HL-60/S4 treated with phorbol 12-myristate 13-acetate at 8.2 ng/mL for 4 days and 3 days (cell line): ENCODE results near the gene XRN1.
"Not testable (repeated sequence)": the region's sequence is repeated elsewhere in the genome, so short reads cannot be mapped to it uniquely, and the experiment has no call there.

Experiments
- in situ Hi-C: fragments of 300-500 bp; cut with MboI; formaldehyde crosslinking; loops from 2 replicates; pipeline ENCODE4 v1.15.0; 2022; ENCODE audit warnings: low sequenced_read_pairs

The XRN1 gene, protein sequence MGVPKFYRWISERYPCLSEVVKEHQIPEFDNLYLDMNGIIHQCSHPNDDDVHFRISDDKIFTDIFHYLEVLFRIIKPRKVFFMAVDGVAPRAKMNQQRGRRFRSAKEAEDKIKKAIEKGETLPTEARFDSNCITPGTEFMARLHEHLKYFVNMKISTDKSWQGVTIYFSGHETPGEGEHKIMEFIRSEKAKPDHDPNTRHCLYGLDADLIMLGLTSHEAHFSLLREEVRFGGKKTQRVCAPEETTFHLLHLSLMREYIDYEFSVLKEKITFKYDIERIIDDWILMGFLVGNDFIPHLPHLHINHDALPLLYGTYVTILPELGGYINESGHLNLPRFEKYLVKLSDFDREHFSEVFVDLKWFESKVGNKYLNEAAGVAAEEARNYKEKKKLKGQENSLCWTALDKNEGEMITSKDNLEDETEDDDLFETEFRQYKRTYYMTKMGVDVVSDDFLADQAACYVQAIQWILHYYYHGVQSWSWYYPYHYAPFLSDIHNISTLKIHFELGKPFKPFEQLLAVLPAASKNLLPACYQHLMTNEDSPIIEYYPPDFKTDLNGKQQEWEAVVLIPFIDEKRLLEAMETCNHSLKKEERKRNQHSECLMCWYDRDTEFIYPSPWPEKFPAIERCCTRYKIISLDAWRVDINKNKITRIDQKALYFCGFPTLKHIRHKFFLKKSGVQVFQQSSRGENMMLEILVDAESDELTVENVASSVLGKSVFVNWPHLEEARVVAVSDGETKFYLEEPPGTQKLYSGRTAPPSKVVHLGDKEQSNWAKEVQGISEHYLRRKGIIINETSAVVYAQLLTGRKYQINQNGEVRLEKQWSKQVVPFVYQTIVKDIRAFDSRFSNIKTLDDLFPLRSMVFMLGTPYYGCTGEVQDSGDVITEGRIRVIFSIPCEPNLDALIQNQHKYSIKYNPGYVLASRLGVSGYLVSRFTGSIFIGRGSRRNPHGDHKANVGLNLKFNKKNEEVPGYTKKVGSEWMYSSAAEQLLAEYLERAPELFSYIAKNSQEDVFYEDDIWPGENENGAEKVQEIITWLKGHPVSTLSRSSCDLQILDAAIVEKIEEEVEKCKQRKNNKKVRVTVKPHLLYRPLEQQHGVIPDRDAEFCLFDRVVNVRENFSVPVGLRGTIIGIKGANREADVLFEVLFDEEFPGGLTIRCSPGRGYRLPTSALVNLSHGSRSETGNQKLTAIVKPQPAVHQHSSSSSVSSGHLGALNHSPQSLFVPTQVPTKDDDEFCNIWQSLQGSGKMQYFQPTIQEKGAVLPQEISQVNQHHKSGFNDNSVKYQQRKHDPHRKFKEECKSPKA (N-terminal part only)

DNA sequence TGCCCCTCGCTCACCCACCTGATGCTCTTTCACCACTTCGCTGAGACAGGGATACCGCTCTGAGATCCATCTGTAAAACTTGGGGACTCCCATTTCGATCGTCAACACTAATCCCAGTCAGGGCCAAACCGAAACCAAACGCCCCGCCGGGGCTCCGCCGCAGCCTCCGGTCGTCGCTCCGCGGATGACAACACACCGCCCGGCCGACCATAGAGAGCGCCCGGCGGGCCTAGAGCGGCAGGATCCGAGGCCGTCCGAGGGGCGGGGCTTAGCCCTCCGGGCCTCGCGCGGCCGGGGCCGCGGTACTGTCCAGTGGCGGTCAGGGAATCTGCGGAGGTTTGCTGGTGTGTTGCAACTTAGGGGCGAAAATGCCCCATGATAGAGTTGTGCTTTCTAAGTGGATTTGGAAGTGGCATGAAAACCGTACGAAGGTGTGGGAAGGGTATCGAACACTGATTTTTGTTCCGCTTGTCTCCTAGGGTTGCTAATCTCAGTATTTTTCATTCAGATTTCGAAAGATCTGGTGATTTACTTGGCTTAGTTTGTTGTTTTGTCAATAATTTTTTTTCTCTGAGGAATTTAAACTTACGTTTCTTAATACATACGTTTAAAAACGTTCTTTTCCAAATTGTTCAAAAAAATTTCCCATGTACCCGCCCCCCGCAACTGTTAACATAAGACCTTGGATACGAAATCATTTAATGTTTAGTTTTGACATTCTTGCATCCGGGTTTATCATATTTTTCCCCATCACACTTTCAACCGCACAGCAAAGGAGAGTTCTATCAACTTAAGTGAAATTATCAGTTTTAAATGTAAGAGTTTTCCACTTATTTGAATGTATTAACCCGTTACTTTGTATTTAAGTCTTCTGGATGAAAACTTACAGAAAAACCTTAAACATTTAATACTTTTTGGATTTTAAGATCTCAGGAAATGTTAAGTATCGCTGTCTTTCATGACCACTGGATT lies at the start of gene XRN1:
Gene XRN1 (minus strand): TSS at position 186 of the 972 bp plus-strand sequence. CDS start 93 bp downstream, at position 93.
- in situ Hi-C loops, result no loop called here

DNA sequence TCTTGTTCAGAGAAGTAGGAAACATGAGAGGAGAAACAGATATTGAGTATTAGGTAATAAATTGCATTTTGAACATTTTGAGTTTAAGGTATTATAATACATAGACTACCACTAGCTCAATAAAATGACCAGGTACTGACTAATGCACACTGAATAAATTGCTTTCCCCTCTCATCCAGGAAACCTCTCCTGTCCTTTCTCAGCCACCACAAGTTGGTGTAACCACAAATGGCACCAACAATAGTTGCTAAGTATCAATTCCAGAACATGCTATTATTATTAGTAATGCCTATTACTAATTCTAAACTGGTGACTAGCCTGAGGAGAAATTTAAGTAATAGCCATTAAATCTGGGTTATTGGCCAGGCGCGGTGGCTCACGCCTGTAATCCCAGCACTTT lies 47.3 kb upstream of the XRN1 start:
- in situ Hi-C loops, result no loop called here

DNA sequence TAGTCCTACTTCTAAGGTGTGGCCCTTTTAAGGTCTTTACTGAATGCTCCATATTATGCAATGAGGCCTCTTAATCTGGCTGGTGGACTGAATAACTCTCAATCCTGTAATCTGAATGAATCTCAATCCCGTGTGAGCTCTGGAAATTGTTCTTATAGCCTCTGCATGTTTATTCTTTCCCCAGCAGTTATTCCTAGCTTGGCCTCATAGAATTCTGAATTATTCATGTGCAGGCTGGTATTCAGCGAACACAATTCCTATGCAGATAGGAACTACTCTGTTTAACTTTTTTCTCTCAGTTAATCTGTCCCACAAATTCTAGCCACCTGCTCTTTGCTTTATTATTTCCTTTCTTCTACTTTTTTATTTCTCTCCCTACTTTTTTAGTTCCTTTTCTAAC lies 44.3 kb upstream of the XRN1 start:
- in situ Hi-C loops, result no loop called here

DNA sequence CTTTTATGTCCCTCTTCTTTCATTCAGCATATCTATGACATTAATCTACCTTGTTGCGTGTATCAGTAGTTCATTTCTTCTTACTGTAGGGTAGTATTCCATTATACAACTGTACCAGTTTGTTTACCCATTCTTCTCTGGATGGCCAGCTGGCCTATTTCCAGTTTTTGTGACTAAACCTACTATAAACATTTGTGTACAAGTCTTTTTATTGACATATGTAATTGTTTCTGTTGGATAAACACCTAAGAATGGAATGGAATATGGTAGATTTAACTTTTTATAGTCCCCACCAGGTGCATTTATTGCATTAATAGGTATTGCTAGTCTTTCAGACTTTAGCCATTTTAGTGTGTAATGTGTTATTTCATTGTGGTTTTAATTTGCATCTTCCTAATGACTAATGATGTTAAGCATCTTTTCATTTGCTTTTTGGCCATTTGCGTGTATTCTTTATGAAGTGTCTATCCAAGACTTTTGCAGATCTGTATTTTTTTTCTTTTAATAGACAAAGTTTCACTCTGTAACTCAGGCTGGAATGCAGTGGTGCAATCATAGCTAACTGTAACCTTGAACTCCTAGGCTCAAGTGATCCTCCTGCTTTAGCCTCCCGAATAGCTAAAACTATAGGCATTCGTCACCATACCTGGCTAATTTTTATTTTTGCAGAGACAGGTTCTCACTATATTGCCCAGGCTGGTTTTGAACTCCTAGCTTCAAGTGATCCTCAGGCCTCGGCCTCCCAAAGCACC lies 41.9 kb upstream of the XRN1 start:
- in situ Hi-C loops, result no loop called here

DNA sequence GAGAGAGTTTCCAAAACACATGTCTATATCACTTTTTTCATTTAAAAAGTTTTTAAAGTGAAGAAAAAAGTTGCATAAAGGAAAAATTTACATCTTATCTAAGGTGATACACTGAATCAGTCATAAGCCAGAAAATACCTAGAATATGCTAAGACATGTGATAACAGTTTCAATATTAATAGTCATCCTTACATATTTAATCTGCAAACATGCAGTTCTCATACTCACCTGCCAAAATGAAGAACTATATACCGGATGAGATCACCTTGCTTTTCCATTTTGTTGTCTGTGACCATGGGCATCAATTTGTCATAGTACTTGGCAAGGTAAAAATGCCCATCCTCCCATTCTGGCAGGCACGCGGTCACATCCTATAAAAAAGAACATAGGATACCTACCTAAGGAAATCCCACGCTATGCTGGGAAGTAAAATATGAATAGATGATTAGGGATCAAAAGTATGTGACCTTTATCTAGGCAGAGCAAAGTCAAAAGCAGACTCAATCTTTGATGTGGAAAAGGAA lies 37.1 kb upstream of the XRN1 start:
- in situ Hi-C loops, result no loop called here

DNA sequence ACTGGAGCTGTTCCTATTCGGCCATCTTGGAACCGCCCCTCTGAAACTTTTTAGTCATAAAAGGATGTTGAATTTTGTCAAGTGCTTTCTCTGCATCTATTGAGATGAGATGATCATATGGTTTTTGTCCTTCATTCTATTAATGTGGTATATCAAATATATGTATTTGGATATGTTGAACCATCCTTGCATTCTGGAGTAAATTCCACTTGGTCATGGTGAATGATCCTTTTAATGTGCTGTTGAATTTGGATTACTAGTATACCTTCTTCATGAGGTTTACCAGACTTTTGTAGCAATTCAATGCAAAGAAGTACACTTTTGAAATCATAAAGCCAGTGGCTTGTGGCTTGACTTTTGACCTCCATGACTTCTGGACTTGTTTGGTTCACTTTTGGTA lies 33.4 kb upstream of the XRN1 start:
- in situ Hi-C loops, result no loop called here

DNA sequence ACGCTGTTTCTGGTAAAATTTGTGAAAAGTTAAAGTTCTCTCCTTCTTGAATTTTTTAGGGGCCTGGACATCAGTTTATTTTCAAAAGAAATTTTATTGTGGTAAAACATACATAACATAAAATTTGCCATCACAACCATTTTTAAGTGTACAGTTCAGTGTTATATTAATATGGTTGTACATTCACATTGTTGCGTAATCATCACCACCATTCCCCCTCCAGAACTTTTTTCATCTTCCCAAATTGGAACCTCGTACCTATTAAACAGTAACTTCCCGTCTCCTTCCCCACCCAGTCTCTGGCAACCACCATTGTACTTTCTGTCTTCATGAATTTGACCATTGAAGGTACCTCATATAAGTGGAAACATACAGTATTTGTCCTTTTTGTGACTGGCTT lies 23.0 kb upstream of the XRN1 start:
- in situ Hi-C loops, result no loop called here

DNA sequence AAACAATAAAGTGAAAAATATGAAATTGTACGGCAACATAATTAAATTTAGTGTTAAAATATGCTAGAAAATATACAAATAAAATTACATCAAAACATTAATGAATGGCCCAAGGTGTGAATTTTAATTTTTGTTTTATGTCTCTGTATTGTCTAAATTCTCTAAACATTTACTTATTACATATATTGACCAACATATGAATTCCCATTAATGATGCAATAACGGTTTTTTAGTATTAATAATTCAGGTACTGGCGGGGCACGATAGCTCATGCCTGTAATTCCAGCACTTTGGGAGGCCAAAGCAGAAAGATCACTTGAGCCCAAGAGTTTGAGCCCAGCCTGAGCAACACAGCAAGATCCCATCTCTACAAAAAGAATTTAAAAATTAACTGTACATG lies 20.6 kb upstream of the XRN1 start:
- in situ Hi-C loops, result no loop called here

DNA sequence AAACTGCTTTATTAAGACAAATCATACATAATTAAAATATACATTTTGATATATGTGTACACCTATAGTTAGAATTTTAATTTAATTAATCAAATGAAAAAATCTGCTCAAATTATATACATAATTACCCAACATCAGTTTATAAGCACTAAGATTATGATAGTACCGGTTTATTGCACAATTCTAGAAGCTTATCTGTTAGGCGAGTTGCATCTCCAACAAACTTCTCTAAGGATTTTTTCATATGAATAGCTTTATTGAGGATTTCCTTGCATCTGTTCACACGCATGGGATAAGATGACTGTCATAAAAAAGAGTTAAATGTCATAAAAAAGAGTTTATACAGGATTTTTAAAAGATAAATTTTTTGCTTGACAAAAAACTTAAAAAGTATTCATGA lies 19.9 kb upstream of the XRN1 start:
- in situ Hi-C loops, result no loop called here

DNA sequence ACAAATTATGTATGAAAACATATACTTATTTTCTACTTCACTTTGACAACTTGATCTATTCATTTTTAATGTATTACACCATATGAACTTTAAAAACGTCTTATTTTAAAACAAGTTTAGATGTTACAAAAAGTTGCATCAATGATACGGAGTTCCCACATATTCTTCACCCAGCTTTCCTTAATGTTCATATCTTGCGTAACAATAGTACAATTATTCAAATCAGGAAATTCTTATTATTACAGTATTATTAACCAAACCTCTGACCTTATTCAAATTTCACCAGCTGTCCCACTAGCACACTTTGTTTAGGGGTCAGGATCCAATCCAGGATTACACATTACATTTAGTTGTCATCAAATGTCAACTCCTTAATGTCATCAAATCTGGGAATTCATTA lies 12.9 kb upstream of the XRN1 start:
- in situ Hi-C loops, result no loop called here

DNA sequence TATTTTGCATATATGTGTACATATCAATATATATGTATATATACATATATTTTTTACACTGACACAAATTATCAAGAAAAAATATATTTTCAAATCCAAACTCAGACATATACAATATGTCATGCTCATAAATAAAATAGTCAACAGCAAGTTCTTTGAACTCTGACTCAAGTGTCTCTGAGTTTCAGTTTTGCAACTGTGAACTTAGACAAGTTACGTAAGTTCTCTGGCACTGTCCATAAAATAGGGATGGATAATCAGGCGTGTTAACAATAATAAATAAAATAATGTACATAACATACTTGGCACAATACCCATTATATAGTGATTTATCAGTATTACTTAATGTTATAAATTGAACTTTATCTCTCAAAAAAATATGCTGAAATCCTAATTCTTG lies 12.1 kb upstream of the XRN1 start:
- in situ Hi-C loops, result no loop called here

DNA sequence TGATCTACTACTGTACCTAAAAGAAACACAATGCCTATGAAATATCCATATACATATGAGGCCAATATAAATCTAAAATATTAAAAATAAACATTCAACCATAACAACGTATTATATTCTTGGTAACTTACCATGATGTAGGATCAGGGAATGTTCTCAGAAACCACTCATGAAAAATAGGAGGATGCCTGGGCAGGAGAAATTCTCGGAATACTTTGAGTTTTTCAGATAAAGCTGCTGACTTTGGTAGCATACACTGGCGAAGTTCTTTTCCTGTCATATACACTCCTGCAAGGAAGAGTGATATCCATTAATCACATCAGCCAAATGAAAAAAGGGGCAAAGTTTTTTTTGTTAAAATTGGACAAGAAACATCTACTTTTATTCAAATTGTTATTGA lies 11.3 kb upstream of the XRN1 start:
- in situ Hi-C loops, result no loop called here

DNA sequence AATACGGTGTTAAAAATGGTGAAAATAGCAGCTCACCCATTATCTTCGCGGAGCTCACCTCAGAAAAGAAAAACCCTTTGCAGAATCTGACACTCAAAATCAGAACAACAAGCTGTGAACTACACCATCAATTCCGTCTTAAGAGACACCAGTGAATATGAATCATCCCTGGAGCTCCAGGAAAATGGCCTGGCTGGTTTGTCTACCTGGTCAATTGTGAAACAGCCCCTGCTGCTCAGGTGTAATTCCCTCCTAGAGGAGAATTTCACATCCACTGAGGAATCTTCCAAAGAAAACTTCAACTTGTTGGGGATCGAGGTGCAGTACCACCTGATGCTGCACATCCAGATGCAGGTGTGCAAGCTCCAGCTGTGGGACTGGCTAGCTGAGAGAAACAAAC lies 3.0 kb upstream of the XRN1 start:
- in situ Hi-C loops, result no loop called here

DNA sequence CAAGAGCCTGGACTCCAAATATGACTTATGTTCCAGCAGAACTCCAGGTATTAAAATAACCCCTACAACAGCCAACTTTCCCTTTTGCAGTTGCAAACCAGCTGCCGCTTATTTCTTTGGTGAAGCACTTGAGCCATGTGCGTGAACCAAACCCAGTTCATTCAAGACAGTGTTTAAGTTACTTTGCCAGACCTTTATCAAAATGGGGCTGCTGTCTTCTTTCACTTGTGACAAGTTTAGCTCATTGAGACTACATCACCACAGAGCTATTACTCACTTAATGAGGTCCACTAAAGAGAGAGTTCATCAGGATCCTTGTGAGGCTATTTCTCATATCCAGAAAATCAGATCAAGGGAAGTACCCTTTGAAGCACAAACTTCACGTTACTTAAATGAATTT lies 2.4 kb upstream of the XRN1 start:
- in situ Hi-C loops, result no loop called here

DNA sequence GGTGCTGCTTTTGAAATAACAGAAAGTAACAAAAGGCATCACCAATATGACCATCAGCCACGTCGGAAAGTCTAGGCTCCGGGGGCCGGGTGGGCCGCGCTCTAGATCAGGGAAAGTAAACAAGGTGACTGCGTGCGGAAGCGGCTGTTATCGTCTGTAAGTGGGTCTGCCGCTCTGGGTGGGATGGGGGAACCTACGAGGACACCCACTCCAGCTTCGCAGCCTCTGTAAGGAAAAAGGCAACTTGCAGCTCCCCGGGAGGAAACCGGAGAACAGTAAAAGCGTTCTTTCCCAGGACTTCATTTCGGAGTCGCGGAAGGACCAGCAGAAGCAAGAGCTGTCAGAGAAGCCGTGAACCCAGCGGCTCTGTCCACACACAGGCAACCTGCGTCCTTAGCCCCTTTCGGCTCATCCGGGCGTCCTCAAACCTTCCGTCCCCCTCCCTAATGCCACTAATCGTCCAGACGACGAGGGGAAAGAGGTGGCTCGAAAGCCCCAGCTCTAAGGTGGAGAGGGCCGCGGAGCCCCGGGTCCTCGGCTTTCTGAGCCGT lies 461 bp downstream of the XRN1 start:
- in situ Hi-C loops, result no loop called here

DNA sequence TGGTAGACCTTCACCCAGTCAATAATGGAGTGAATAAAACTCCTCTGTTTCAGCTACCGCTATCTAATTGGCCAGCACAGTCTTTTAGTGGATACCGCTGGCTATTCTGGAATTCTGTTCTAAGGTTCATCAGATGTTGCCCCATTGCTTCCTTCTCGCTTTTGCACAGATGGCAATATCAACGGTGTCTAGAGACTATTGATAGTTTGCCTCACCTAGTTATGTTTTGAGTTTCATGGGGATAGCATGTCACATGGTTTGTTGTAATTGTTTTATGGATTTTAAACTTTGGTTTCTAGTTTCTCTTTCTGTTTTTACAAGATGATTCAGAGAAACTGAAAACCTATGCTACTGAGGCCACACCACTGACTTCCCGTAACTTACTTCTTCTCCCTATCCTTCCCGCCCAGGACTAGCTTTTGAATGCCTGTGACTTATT lies 2.0 kb downstream of the XRN1 start:
- in situ Hi-C loops, result no loop called here

DNA sequence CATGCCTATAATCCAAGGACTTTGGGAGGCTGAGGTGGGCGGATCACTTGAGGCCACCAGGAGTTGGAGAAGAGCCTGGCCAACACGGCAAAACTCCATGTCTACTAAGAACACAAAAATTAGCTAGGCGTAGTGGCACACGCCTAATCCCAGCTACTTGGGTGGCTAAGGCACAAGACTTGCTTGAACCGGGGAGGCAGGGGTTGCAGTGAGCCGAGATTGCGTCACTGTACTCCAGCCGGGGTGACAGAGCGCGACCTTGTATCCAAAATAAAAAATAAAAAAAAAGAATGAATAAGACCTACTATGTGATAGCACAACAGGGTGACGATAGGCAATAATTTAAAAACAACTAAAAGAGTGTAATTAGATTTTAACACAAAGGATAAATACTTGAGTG lies 3.5 kb downstream of the XRN1 start:
- in situ Hi-C loops, result no loop called here

DNA sequence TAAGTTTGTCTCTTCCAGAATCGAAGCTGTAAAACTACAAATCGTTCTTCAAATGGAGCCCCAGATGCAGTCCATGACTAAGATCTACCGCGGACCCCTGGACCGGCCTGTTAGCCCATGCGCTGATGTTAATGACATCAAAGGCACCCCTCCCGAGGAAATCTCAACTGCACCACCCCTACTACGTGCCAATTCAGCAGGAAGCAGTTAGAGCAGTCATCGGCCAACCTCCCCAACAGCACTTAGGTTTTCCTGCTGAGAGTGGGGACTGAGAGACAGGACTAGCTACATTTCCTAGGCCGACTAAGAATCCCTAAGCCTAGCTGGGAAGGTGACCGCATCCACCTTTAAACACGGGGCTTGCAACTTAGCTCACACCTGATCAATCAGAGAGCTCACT lies 4.8 kb downstream of the XRN1 start:
- in situ Hi-C loops, result not testable (repeated sequence)
